NCI-H1092 treated with DMSO at 0.1 percent for 48 hours (cell line): ENCODE results near the gene RASGEF1B.
A peak's percentile ranks its signal among the peaks of the same experiment; 100 is the strongest.
"Not testable (repeated sequence)": the region's sequence is repeated elsewhere in the genome, so short reads cannot be mapped to it uniquely, and the experiment has no call there.

Experiments
- DNase-seq: peaks from one replicate; lab custom pipeline; 2025; lab: John Stamatoyannopoulos, UW

The RASGEF1B gene

DNA sequence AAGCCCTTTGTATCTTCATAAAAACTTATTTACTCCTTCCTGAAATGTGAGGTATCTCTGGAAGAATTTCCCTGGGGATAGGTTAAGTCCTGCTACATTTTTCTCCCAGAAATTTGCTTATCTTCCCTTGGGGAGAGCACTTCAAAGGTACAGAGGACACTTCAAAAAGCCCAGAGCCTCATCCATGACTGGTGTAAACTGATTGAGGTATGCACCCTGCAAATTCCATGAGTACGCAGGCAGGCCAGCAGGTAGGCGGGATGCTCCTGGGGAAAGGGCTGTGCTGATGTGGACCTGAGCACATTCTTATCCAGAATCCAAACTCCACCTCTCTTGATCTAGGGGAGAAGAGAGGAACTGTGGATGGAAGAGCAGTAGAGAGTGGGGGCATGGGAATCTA, 26.3 kb upstream of the RASGEF1B start:
- DNase-seq = no peak

DNA sequence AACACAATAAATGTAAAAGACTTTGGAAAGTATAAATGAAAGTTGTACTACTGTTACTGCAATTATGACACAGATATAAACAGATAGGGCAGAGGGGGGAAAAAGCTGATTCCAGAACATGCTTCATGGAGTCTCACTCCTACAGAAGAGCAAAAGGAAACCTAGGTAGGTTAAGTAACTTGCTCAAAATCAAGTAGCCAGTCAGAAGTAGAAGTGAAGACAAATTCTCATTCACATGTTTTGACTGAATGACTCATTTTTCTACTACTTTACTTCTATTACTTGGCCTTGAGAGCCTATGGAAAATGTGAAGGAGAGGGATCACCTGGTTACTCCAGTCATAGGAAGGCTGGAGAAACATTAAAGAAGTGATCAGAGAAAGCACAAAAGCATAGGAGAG, 23.6 kb upstream of the RASGEF1B start:
- DNase-seq = no peak

DNA sequence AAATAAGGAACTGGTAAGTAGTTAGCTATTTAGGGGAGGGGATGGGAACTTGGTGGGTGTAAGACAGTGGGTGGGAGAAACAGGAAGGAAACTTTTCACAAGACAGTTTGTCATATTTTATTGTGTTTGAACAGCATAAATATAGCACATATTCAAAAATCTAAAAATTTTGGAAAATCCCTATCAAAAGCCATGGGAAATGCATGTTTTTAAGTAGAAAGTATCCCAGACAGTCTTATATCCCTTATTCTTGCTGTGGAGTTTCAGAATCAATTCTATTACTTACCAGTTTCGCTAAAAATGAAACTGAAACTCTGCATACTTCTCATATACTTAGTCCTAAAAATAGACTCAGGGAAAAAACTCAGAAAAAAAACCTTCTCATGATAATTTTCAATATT, 22.3 kb upstream of the RASGEF1B start:
- DNase-seq = no peak

DNA sequence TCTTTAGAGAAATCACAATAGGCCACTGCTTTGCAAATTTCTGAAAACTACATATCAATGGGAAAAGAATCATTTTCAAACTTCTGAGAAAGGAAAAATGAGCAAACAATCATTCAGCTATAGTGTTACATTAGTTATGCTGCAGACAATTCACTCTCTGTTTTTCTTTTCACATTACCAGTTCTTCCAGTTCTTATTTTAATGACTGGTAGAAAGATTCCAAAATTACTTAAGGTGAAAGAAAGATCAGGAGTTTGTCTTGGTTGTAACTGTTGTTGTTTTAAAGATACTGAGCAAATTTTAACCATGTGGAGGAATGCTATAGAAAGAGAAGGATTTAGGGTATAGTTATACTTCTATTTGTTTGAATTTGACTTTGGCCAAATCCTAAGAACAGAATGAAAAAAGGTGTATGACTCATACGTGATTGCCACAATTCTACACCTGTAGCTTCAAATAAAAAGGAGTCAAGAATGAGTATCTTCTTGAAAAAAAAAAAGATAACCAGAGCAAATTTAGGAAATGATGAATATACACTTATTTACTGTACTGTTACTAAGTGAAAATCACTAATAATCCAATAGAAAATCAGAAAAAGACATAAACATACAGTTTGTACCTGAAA, 21.0 kb upstream of the RASGEF1B start:
- DNase-seq = no peak

DNA sequence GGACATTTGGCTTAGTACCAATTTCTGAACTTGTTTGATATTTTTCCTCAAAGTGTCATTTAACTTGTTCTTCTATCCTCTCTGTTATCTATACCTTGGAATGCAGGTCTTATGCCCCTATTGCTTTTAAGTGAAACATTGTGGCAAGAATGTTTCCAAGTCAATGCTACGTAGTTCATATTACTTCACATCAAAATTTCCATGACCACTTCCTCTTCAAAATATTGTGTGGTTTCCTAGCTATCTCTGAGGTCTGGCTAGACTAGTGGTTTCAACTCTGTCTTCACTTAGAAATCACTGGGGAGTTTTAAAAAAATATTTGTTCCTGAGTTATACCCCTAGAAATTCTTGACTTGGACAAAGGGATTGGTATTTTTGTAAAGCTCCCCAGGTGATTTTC, 20.2 kb upstream of the RASGEF1B start:
- no peak for DNase-seq

DNA sequence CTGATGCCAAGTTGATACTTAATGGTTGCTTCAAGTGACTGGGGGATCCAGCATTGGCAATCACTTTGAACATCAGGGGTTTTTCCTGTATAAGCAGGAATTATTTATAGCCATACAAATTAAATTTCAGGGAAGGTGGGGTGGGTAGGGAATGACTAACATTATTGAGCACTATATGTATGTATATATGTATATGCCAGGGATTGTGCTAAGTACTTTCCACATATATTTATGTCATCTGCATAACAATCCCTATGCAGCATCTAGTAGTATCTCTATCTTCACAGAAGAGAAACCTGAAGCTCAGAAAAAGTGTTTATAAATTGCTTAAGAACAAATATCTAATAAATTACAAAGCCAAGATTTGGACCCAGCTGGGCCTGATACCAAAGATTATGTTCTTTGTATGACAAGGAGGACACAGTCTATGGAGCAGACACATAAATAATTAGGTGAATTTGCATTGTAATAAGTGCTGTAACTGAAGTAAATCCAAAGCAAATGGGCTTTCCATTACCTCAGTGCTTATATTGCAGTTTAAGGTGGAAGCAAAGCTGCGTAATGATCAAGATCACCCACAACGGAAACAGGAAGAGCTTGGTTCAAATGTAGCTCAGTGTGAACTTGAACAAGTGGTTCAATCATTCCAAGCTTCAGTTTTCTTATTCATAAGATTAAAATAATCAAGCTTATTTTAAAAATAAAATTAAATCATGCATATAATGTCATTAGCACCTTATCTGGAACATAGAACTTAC, 18.9 kb upstream of the RASGEF1B start:
- DNase-seq = no peak

DNA sequence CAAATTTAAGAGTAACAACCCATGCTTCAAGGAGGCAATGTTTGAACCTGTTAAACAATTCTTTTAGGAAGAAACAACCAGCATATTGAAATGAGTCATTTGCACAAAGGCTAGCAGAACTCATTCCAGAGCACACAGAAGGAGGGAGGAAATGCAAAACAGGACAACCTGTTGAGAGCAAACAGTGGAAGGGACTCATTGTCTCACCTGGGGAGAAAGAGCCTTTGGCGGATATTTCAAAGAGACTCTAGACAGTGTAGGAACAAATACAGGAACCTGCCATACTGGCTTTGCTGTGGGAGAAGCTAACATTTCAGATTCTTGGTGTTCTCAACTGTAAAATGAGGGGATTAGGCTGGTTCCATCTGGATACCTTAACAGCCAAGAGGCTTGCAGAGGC, 14.8 kb upstream of the RASGEF1B start:
- DNase-seq = no peak

DNA sequence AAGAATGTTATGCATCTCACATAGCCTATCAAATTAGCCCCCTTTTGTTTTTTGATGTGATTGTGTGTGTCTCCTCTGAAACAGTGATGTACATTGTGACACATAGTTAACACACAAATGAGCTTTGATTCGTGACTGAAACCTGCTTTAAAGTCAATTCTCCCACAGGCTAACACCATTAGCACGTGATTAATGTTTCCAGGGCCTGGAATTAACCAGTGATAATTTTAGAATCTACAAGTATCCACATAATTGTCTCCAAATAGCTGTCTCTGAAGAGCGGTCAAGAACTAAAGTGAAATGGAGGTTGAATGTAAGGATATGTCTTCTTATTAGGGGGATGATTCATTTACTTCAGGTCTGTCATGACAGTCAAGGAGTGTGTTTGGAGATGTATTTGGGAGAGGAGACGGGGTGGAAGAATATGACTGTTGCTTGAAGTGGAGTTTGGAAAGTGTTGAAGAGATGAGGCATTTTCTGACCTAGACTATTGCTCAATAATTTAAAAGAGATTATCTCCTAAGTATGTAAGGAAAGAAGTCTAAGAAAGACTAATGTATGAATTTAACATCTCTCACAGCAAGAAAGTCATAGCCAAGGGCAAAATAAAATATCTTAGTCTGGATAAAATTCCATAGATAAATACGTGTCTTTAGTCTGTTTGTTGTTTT, 13.7 kb upstream of the RASGEF1B start:
- DNase-seq = no peak

DNA sequence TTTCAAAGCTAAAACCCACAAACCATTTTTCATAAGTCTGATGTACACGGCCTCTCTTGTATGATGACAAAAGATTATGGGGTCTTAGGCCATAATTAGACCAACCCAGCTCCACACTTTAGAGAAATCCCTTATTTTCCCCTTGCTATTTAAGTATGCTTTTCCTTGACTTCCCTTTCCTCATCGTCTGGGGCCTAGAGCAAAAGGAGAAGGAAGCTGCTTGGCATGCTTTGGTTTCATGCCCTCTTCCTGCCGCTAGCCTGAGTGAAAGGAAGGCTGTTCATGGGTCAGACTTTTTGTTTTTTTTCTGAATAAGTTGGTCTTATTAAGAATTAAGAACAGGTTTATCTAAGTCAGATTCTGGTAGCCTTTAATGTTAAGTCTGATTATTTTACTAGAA, 10.6 kb upstream of the RASGEF1B start:
- no peak for DNase-seq

DNA sequence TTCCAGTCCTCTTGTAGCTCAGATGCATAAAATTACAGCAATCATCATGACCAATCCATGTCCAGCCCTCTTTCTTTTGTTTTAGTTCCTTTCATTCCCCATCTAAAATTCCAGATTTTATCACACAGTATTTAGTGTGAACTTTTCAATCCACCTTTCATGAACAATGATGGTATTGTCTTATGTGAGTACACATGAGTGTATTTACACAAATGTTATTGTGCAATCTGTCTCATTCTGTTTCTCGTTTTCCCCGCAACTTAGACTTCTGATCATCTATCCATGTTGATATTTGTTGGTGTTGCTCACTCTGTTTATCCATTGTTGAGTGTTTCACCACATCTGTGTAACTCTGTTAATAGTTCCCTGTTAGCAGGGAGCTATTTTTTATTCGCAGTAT, 9.4 kb upstream of the RASGEF1B start:
- DNase-seq = no peak

DNA sequence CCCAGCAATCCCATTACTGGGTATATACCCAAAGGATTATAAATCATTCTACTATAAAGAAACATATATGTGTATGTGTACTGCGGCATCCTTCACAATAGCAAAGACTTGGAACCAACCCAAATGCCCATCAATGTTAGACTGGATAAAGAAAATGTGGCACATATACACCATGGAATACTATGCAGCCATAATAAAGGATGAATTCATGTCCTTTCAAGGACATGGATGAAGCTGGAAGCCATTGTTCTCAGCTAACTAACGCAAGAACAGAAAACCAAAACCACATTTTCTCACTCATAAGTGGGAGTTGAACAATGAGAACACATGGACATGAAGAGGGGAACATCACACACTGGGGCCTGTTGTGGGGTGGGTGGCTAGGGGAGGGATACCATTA, 7.9 kb upstream of the RASGEF1B start:
- DNase-seq = not testable (repeated sequence)

DNA sequence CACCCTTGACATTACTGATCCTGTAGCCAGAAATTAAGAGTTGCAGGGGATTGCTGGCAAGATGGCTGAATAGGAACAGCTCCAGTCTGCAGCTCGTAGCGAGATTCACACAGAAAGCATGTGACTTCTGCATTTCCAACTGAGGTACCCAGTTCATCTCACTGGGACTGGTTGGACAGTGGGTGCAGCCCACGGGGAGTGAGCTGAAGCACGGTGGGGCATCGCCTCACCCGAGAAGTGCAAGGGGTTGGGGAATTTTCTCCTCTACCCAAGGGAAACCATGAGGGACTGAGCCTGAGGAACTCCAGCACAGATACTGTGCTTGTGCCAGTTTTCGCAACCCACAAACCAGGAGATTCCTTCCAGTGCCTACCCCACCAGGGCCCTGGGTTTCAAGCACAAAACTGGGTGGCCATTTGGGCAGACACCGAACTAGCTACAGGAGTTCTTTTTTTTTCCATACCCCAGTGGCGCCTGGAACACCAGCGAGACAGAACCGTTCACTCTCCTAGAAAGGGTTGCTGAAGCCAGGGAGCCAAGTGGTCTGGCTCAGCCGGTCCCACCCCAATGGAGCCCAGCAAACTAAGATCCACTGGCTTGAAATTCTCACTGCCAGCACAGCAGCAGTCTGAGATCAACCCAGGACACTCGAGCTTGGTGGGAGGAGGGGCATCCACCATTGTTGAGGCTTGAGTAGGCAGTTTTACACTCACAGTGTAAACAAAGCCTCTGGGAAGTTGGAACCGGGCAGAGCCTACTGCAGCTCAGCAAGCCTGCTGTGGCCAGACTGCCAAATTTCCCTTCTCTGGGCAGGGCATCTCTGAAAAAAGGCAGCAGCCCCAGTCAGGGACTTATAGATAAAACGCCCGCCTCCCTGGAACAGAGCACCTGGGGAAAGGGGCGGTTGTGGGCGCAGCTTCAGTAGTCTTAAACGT, 1.9 kb upstream of the RASGEF1B start:
- not testable (repeated sequence) for DNase-seq

DNA sequence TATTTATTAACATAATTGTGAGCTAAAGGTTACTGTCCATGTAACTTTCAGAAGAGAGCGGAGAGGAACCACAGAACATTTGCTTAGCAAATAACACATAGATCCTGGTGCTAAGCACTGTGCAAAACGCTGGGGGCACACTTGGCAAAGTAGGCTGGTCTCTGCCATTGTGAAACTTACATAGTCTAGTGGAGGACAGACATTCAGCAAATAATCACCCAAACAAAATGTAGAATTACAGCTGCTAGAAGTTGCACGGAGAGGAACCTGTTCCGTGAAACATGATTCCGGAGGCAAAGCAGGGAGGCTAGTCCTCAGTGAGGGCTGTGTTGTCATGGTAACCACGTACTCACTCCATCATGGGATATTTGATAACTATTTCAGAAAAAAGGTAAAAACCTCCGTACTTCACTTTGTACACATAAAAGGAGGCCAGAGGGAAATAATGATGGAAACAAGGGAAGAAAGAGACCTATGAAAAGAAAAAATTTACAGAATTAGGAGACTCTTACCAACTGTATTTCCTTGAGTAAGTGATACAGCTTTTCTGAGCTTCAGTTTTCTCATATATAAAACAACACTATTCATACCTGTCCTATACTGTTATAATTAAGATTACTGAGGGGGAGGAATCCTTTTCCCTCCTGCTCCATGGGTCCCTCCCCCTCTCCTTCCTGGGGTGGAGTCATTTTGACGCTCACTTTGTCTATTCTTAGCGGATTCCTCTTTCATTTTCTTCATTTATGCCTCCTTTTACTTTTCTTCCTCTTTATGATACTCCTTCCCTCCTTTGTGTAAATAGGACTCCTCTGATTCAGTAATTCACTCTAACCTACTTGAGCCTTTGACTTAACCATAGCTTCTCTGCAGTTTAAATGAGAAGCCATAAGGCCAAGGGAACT, 825 bp upstream of the RASGEF1B start:
- DNase-seq = no peak

DNA sequence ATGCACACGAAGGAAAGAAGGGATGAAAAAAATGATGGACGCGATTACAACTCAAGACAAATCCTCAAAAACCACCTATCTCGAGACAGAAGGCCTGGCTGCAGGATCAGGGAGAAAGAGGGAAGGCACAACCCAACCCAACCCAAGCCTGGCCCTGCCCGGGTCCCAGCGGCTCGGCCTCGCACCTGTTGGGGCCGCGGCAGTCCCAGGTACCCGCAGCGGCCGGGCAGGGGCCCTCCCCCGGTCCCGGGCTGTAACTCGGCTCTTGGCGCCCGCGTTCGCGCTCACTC, 464 bp downstream of the RASGEF1B start:
- no peak for DNase-seq

DNA sequence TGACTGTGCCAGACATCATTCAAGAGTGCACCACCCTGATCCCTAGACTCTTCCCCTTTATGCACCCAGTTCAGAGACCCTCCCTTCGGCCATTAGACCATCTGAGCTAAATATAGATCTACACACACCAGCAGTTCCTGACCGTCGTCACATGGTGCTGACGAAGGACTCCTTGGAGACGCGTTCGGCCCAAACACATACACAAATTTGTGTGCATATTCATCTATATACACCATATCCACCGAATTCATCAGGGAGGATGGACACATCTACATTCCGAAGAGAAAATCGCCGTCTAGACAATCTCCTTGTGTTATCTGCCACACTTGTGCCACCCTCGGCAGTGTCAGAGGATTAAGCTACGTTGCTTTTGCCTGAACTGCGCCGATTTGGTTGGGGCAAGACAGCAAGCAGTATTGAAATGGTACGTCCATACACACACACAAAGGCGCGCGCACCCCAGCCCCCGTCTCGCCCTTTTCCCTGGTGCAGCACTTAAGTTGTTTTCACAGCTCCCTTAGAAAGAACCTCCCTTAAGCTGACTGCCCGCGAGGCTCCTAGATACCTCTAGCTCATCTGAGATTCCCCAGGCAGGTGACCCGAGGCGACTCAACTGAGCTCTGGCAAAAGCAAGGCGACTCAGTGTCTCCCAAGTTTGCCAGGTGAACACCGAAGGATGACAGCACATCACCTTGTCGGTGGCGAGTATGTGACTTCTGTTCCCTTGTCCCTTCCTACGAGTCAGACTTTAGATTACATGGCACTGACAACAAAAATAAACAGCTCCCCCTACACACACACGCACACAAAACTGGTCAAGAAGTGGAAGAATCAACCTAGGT, 1.0 kb downstream of the RASGEF1B start:
- DNase-seq = peak; percentile 61

DNA sequence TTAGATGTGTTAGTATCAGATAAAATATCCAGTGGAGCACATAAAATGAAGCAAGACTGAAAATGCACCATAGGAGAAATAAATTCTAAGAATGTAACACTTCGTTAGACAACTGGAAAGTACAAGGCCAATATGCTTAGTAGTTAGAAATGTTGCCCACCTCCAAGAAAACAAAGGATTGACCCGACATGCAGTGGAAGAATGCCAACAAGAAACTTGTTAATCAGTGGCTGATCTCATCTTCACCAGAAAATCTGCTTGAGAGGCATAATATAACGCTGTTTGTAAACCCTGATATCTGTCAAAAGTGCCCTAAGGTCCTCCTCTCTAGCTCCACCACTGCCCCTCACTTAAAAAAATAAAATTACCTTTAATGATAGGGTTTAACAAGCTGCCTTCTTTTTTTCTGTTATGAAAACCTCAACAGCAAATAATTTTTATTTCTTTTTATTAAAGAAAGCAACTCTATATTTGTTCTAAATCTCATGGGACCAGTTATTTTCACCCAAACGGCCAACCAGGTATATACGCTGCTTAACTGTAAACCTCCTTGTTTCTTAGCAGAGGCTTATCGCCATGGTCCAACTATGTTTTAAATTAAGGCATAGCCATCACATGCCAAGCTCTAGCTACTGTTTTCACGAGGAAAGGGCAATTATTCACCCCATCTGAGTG, 1.8 kb downstream of the RASGEF1B start:
- DNase-seq = peak; percentile 54

DNA sequence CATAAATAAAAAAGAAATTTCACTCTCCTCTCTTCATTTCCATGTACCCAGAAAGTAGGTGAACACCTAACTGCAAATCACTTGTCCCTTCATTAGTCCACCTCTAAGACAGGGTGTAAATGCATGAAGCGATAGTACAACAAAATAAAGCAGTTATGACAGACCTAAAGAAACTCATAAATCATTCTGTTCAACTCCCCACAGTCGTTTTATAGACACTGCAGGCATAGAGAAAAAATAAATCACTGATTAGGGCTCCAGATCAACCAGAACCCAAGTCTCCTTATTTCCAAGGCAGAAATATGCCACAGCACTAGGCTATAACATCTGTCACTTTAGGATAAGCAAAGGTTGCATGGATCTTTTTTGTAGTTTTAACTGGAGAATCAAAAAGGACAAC, 3.0 kb downstream of the RASGEF1B start:
- DNase-seq = no peak

DNA sequence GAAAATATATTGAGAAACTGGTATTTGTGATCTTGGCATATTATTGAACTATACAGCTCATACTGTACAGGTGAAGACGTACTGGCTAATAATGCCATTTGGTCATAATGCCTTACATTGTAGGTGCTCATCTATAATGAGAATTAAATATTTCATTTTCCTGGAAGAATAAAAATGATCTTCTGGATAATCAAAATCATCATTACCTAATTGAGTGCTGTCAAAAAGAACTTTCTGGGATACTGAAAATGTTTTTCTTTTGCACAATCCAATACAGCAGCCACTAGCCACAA, 4.1 kb downstream of the RASGEF1B start:
- no peak for DNase-seq

DNA sequence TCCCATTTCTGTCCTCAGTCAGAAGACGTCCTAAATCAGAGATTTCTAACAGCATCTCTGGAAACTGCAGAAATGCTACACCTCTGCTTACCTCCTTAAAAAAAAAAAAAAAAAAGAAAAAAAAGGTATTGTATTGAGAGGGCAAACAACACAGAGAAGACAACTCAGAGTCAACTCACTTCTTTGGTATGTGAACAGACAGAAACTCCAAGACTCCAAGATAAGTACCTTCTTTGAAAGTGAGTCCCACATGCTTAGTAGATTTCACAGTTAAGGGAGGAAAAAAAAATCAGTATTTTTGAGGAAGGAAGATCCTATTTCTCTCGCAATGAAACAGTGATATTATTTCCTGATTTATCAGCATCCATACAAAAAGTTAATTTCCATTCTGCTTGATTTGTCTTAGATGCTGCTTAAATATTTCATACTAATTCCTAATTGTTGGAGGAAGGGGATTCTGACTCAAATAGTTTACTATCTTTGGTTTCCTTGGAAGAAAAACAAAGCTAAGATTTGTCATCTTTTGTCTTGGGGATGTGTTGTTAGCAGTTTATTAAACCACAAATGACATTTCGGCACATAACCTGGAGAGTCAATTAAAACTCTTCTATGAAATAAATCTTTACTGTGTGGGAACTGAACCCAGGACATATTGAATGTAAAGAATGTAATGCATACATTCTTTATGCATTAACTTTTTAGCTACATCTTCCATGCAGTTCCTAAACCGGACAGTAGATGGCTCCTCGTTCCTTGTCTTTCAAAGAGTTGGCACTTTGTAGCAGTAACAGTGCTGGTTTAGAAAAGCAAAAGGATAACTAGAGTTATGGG, 4.7 kb downstream of the RASGEF1B start:
- peak; percentile 78 for DNase-seq
